Smooth muscle cell of bladder (primary cell): Measurements from ENCODE around the gene GPHN. TPM values are rescaled to one million over a fixed set of nuclear protein-coding genes. Genes with fewer than 3 reads are reported as not detected.

Source experiments
- total RNA-seq: library from RNA; depleted of rRNA; stranded (reverse); fragments of >200 nt; gene quantifications from 2 replicates; pipeline ENCODE4 v1.2.3, GENCODE V29; 2014

Gene GPHN
- total RNA-seq, result 6.5 and 8.1 TPM in 2 replicates

GRCh38 chr14:66507722-66508546, at the start of gene GPHN:
TSS of gene GPHN (plus strand) at chr14:66508147.

GRCh38 chr14:66485910-66486421, 22.0 kb upstream of the GPHN start, which contains the start of gene CCDC196:
TSS of gene CCDC196 (plus strand) at chr14:66486371. CDS start at chr14:66486503, 132 bp downstream.

Other genes with a start within 250 kb of the GPHN start
- not detected in 2 replicates for gene CCDC196, start 21.8 kb upstream of the GPHN start, total RNA-seq